ENCODE measurements around the gene DAPK1.

The DAPK1 gene

GRCh38 chr9:87471746-87472145 lies 25.9 kb upstream of the DAPK1 start:
- H3K79me2 ChIP-seq (ENCODE audit: insufficient read depth, low read length): no peaks in the 10 kb centered on the region
- H3K27ac ChIP-seq (ENCODE audit: low read depth, low read length, poor library complexity, severe bottlenecking): no peak overlapping the region
- no peak overlapping the region for H2AFZ ChIP-seq (ENCODE audit: low read length)
- no peaks in the 10 kb centered on the region for H3K36me3 ChIP-seq (ENCODE audit: insufficient read depth, low read length)
- no peak overlapping the region for H3K4me2 ChIP-seq (ENCODE audit: low read length)
- H3F3A ChIP-seq (ENCODE audit: insufficient read depth, low read length): no peaks in the 10 kb centered on the region
- no peak overlapping the region for H3K9ac ChIP-seq (ENCODE audit: low read length)
- no peaks in the 10 kb centered on the region for H3K9me2 ChIP-seq (ENCODE audit: low read depth, low read length)
- H3K4me3 ChIP-seq (ENCODE audit: low read depth, low read length, poor library complexity, severe bottlenecking): no peak overlapping the region
- TF ChIP-seq CTCF (IDR thresholded peaks at IDR 0.05; ENCODE audit: low read length) (no peak), EZH2 (IDR thresholded peaks at IDR 0.05; ENCODE audit: borderline replicate concordance, low read length) (no peak)
- H4K20me1 ChIP-seq (ENCODE audit: insufficient read depth, low read length): no peaks in the 10 kb centered on the region
- H3K9me3 ChIP-seq (ENCODE audit: low read length): no peaks in the 10 kb centered on the region
- no peaks in the 10 kb centered on the region for H3K27me3 ChIP-seq (ENCODE audit: insufficient read depth, low read length)
- H3K4me1 ChIP-seq (ENCODE audit: insufficient read depth, low read length, severe bottlenecking): no peaks in the 10 kb centered on the region

GRCh38 chr9:87475463-87475862 lies 22.2 kb upstream of the DAPK1 start:
- Histone ChIP-seq H3K4me3 (ENCODE audit: low read depth, low read length, poor library complexity, severe bottlenecking) (no peak overlapping the region), H3K4me1 (ENCODE audit: insufficient read depth, low read length, severe bottlenecking) (peaks cover 8% of the 10 kb centered on the region), H3K9ac (ENCODE audit: low read length) (no peak overlapping the region), H2AFZ (ENCODE audit: low read length) (no peak overlapping the region), H3K9me2 (ENCODE audit: low read depth, low read length) (no peaks in the 10 kb centered on the region), H3F3A (ENCODE audit: insufficient read depth, low read length) (no peaks in the 10 kb centered on the region), H3K9me3 (ENCODE audit: low read length) (no peaks in the 10 kb centered on the region), H3K36me3 (ENCODE audit: insufficient read depth, low read length) (no peaks in the 10 kb centered on the region), H3K79me2 (ENCODE audit: insufficient read depth, low read length) (no peaks in the 10 kb centered on the region), H3K27me3 (ENCODE audit: insufficient read depth, low read length) (no peaks in the 10 kb centered on the region), H3K4me2 (ENCODE audit: low read length) (no peak overlapping the region), H3K27ac (ENCODE audit: low read depth, low read length, poor library complexity, severe bottlenecking) (no peak overlapping the region), H4K20me1 (ENCODE audit: insufficient read depth, low read length) (no peaks in the 10 kb centered on the region)
- TF ChIP-seq EZH2 (IDR thresholded peaks at IDR 0.05; ENCODE audit: borderline replicate concordance, low read length) (no peak), CTCF (IDR thresholded peaks at IDR 0.05; ENCODE audit: low read length) (no peak)

- no peak overlapping the region for H3K4me3 ChIP-seq (ENCODE audit: low read depth, low read length, poor library complexity, severe bottlenecking)
- no peak overlapping the region for H3K4me2 ChIP-seq (ENCODE audit: low read length)
- H3K9ac ChIP-seq (ENCODE audit: low read length): no peak overlapping the region
- no peak overlapping the region for H2AFZ ChIP-seq (ENCODE audit: low read length)
- peaks cover 8% of the 10 kb centered on the region for H3K4me1 ChIP-seq (ENCODE audit: insufficient read depth, low read length, severe bottlenecking)
- no peaks in the 10 kb centered on the region for H4K20me1 ChIP-seq (ENCODE audit: insufficient read depth, low read length)
- H3K27ac ChIP-seq (ENCODE audit: low read depth, low read length, poor library complexity, severe bottlenecking): no peak overlapping the region
- no peaks in the 10 kb centered on the region for H3K36me3 ChIP-seq (ENCODE audit: insufficient read depth, low read length)
- no peaks in the 10 kb centered on the region for H3K79me2 ChIP-seq (ENCODE audit: insufficient read depth, low read length)
- H3F3A ChIP-seq (ENCODE audit: insufficient read depth, low read length): no peaks in the 10 kb centered on the region
- TF ChIP-seq EZH2 (IDR thresholded peaks at IDR 0.05; ENCODE audit: borderline replicate concordance, low read length) (no peak), CTCF (IDR thresholded peaks at IDR 0.05; ENCODE audit: low read length) (no peak)
- no peaks in the 10 kb centered on the region for H3K9me3 ChIP-seq (ENCODE audit: low read length)
- no peaks in the 10 kb centered on the region for H3K27me3 ChIP-seq (ENCODE audit: insufficient read depth, low read length)
- no peaks in the 10 kb centered on the region for H3K9me2 ChIP-seq (ENCODE audit: low read depth, low read length)
Observed at GRCh38 chr9:87478226-87478992, 19.3 kb upstream of the DAPK1 start.

All from OCI-LY1 (cell line).